GM21423 (cell line): ENCODE data around the gene WDR35.
"Not testable (repeated sequence)": the region's sequence is repeated elsewhere in the genome, so short reads cannot be mapped to it uniquely, and the experiment has no call there.

Source experiments
- ATAC-seq: cut with Tn5 transposase; IDR thresholded peaks from one replicate; pipeline ENCODE4 v1.9.1; 2021; ENCODE audit warnings: mild to moderate bottlenecking, moderate library complexity; ENCODE audit not compliant: unreplicated experiment

The WDR35 gene

GRCh38 chr2:19895535-19895934, 94.4 kb downstream of the WDR35 start:
- ATAC-seq, result no peak

DNA sequence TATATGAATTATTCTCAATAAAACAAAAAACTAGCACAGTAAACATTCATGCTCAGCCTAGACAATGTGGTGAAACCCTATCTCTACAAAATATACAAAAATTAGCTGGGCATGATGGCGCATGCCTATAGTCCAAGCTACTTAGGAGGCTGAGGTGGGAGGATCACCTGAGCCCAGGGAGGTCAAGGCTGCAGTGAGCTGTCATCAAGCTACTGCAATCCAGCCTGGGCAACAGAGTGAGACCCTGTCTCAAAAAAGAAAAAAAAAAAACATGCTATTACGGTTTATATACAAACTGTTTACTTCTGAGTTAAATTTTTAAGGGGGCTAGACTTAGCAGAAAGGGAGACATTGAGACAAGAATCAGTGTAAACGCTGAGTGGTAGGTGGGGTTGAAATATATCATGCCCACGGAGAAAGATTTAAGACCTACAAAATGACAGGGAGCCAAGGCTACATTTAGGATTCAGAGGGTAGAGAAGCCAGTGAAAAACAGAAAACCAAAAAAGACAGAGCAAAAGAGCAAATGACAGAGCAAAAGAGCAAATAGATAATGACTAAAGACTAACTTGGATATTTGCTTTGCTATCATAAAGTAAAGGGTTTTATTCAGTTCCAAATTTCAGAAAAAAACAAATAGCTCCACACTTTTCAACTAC, 95.6 kb downstream of the WDR35 start:
- ATAC-seq, result peak; percentile 7

GRCh38 chr2:19893520-19894133, 96.3 kb downstream of the WDR35 start:
- ATAC-seq, result peak; percentile 59

- not testable (repeated sequence) for ATAC-seq
Measured at GRCh38 chr2:19891971-19892370, 97.9 kb downstream of the WDR35 start.

- no peak for ATAC-seq
Measured at GRCh38 chr2:19890104-19890503, 99.8 kb downstream of the WDR35 start.

DNA sequence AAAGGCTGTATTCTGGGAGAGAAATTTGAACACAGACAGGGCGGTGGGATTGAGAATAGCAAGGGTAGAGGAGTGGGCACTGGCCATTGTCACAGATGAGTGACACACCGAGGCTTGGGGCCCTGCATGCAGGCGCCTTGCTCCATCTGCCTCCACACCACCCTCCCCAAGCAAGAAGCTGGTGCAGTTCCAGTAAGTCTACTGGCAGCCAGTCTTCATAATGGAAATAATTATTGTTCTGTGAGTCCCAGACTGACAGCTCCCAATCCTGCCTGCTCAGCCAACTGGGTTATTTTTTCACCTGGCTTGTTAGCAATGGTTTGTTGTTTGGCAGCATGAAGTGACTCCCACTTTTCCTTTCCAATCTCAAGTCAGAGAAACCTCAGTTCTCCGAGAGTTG, 101.1 kb downstream of the WDR35 start:
- ATAC-seq, result no peak

GRCh38 chr2:19887510-19887909, 102.4 kb downstream of the WDR35 start:
- ATAC-seq, result no peak

- ATAC-seq, result no peak
Measured at GRCh38 chr2:19886261-19886660, 103.6 kb downstream of the WDR35 start.

DNA sequence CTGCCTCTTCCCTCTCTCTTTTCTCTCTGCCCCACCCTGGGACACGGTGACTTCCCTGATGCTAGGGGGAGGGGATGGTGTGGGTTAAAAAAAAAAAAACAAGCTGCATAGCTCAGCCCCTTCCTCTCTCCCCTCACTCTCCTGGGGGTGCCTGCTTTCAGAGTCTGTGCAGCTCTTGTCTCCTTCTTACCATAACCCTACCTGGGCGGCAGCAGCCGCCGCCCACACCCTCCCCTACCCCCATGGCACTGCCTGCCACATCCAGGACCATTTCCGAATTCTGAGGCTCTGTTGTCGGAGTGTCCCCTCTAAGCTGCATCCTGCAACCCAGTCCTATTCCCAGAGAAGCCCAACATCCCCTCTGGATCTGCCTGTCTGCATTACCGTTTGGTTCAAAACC, 104.1 kb downstream of the WDR35 start:
- no peak for ATAC-seq

GRCh38 chr2:19883971-19884720, 105.8 kb downstream of the WDR35 start:
- no peak for ATAC-seq

DNA sequence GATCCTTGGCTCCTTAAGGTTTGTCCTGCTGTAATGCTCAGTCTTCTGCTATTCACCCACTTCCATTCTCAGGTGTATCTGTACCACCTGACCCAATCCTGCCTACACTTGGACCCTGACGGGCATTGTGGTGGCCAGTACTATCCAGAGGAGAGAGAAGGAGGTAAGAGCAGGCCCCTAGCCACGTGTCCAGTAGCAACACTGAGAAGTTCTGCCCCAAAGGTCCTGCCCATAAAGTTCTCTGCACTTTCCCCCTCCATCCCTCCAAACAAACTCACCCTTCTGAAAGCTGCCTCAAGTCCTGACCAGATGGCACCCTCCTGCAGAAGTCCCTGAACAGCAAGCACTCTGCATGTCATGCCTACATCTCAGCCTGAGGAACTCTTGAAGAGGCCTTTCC, 106.4 kb downstream of the WDR35 start:
- no peak for ATAC-seq

DNA sequence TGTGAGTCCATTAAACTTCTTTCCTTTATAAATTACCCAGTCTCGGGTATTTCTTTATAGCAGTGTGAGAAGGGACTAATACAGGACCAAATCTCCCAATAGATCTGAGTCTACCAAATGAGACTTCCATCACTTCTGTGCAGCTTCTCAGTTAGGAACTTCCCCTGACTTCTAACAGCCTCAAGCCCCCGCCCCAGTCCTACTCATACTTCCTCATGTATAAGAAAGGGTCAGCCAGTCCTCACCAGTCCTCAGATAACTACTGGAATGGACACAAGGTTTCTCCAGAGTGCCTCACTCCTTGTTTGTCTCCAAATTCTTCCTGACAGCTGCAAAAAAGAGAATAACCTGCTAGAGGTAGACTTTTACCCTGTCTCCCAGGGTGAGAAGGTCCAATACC, 107.6 kb downstream of the WDR35 start:
- no peak for ATAC-seq

DNA sequence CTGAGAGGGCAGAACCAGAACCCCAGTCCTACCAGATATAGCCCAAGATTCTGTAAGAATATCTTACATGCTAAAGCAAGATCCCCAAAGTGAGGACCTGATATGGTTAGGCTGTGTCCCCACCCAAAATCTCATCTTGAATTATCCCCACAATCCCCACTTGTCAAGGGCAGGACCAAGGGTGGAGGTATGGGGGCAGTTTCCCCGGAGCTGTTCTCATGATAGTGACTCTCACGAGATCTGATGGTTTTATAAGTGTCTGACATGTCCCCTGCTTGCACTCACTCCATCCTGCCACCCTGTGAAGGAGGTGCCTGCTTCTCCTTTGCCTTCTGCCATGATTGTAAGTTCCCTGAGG, 108.0 kb downstream of the WDR35 start:
- no peak for ATAC-seq

- ATAC-seq, result no peak
Measured at GRCh38 chr2:19881221-19881907, 108.5 kb downstream of the WDR35 start.

- ATAC-seq, result not testable (repeated sequence)
Measured at GRCh38 chr2:19880191-19880590, 109.7 kb downstream of the WDR35 start.

- no peak for ATAC-seq
Measured at GRCh38 chr2:19879120-19879519, 110.8 kb downstream of the WDR35 start.

DNA sequence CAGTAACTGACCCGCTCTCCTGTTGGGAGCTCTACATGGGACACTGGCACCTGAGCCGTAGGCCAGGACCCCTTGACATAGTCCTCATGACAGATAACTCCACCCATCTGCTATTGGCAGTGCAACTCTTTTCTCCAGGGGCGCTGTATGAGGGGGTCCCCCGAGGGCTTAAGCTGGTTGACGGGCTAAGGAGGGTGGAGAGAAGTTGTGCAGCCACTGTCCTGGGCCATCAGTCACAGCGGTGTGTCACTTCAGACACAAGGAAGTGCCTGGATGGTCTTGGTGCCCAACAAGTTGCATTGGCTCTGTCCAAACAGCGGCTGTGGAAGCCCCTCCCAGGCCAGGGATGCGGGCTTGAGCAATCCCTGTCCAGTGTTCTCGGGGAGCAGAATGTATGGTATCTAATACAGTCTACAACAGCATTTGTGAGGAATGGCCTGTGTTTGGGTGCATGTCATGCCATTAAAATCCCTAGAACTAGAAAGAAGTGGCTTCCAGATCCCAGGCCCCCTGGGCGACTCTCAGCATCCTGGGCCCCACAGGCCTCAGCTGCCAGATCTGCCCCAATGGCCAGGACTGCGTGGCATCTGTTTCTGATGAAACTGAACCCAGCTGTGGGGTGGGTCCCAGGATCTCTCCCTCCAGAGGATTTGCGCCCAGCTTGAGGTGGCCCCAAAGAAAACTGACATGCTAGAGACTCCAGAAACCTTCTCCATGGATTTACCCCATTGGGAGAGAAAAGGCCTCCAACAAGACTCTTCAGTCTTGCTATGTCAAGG, 111.4 kb downstream of the WDR35 start:
- ATAC-seq, result no peak

GRCh38 chr2:19876751-19877150, 113.2 kb downstream of the WDR35 start:
- no peak for ATAC-seq

- ATAC-seq, result no peak
Measured at GRCh38 chr2:19875280-19875679, 114.6 kb downstream of the WDR35 start.

DNA sequence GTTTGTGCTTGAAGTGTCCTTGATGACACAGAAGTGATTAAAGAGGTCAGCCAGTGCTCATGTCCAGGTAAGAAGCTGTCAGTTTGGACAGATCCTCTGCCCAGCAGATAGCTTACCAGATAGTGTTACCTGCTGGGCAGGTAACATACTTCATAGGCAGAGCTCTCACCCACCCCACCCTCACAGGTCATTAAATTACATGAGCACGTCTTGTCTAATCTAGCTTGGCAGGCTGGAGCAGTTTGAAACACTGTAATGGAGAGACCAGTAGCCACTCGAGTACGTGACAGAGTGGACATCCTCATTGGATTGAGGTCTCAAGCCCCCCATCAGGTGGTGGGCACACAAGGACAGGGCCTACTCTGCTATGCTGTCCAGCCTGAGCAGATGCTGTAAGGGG, 115.2 kb downstream of the WDR35 start:
- no peak for ATAC-seq

DNA sequence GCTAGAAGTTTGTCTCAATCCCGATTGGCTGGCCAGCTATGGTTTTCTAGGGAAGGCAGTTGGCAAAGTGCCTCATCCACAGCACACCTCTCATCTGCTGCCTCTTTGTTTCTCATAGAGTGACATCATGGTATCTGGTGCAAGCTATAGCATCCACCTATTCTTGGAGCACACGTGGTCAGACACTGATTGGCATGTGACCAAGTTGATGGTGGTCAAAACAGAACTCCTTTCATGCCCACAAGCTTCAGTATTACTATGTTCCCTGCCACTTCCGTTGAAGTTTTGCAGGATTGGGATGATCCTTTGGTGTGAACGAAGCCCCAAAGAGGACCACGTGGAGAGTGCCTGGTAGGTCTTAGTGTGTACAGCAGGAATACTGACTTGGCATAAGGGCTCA, 116.9 kb downstream of the WDR35 start:
- ATAC-seq, result no peak
